ENCODE measurements around the gene SPATA31D3. TPM values are rescaled to one million over a fixed set of nuclear protein-coding genes. Genes with fewer than 3 reads are reported as not detected.
"Not testable (repeated sequence)": the region's sequence is repeated elsewhere in the genome, so short reads cannot be mapped to it uniquely, and the experiment has no call there.

Gene SPATA31D3
- total RNA-seq, 1 experiment from 2014 or later = not detected

DNA sequence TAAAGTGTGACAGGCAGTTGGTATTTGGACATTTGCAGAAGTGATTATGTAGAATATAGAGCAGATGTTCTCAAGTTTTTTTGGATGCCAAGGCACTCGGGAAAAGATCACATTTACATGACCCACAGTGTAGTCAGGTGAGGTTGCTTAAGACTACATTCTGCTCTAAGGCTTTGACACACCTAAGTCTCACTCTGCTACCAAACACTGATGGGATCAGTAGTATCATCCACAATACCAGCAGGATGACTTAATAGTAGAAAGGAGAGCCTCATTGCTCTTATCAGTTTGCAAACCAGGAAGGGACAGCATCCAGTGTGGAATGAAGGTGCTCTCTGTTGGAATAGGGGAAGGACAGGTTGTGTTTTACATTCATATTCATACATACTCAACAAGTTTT, 42.8 kb downstream of the SPATA31D3 start:
- Mint-ChIP-seq H3K4me3 (ENCODE audit: unreplicated experiment) (no peak overlapping the region), H3K9me3 (ENCODE audit: unreplicated experiment) (no peaks in the 10 kb centered on the region), H3K27ac (ENCODE audit: low read depth, unreplicated experiment) (no peak overlapping the region), H3K27me3 (ENCODE audit: insufficient read depth, unreplicated experiment) (no peaks in the 10 kb centered on the region), H3K36me3 (ENCODE audit: insufficient read depth, unreplicated experiment) (no peaks in the 10 kb centered on the region), H3K4me1 (ENCODE audit: insufficient read depth, unreplicated experiment) (no peaks in the 10 kb centered on the region)
- TF ChIP-seq, protein P1, sequence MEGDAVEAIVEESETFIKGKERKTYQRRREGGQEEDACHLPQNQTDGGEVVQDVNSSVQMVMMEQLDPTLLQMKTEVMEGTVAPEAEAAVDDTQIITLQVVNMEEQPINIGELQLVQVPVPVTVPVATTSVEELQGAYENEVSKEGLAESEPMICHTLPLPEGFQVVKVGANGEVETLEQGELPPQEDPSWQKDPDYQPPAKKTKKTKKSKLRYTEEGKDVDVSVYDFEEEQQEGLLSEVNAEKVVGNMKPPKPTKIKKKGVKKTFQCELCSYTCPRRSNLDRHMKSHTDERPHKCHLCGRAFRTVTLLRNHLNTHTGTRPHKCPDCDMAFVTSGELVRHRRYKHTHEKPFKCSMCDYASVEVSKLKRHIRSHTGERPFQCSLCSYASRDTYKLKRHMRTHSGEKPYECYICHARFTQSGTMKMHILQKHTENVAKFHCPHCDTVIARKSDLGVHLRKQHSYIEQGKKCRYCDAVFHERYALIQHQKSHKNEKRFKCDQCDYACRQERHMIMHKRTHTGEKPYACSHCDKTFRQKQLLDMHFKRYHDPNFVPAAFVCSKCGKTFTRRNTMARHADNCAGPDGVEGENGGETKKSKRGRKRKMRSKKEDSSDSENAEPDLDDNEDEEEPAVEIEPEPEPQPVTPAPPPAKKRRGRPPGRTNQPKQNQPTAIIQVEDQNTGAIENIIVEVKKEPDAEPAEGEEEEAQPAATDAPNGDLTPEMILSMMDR (IDR thresholded peaks at IDR 0.05; ENCODE audit: unreplicated experiment) = no peak
- POLR2A ChIA-PET = no interaction called here
- CTCF ChIA-PET = interaction anchor here (0.6 kb wide), 1 partner anchor 1152 kb away, joined by 3 read pairs; no protein-coding TSS in a partner anchor
- DNase-seq (ENCODE audit: unreplicated experiment) = no peak
- no TSS peak for BruUV-seq (replicated peaks)
- intact Hi-C loops (cut with micrococcal nuclease) = no loop called here

DNA sequence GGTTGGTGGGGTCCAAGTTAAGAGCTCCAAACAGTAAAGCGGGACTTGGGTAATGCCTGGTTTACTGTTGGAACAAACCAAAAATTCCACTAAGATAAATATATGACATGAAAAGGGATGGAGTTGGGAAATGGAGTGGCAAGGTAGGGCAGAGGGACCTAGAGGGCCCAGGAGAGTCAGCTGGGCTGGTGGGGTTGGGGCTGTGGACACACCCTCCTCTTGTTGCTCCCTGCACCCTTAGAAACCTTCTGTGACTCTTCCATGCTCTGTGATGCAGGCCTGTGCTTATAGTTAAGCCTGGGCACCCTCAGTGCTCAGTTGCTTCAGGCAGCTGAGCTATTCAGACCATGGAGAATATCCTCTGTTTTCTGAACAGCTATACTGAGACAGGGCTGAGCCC, 45.2 kb downstream of the SPATA31D3 start, which contains the start of gene SPATA31D1:
Gene SPATA31D1, plus strand, starts transcription at position 301 of the 400 bp plus-strand sequence. Its CDS starts 47 bp downstream, at position 348.
- CTCF ChIA-PET; DNase-seq (ENCODE audit: unreplicated experiment); H3K27me3 Mint-ChIP-seq (ENCODE audit: insufficient read depth, unreplicated experiment); H3K36me3 Mint-ChIP-seq (ENCODE audit: insufficient read depth, unreplicated experiment); H3K27ac Mint-ChIP-seq (ENCODE audit: low read depth, unreplicated experiment); H3K4me3 Mint-ChIP-seq (ENCODE audit: unreplicated experiment); H3K4me1 Mint-ChIP-seq (ENCODE audit: insufficient read depth, unreplicated experiment); BruUV-seq (replicated peaks); H3K9me3 Mint-ChIP-seq (ENCODE audit: unreplicated experiment); POLR2A ChIA-PET; intact Hi-C loops (cut with micrococcal nuclease): not testable (repeated sequence)

DNA sequence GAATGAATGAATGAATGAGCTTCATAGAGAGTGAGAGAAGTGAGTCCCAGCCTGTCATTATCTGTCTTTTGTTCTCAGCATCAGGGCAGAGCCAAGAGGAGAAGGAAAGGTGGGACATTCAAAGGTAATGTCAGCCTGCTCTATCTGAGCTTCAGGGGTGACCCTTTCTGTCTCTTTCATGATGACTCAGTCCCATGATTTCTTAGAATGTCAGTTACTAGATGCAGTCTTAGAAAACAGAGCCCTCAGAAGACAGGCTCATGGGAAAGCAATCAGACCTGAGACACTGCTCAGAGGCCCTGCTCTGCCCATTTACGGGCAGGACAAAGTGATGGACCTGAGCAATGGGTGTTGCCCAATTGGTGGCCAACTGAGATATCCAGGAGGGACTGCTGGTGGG, 46.4 kb downstream of the SPATA31D3 start:
- Mint-ChIP-seq H3K4me1 (ENCODE audit: insufficient read depth, unreplicated experiment) (no peaks in the 10 kb centered on the region), H3K27ac (ENCODE audit: low read depth, unreplicated experiment) (no peak overlapping the region), H3K4me3 (ENCODE audit: unreplicated experiment) (no peak overlapping the region), H3K36me3 (ENCODE audit: insufficient read depth, unreplicated experiment) (no peaks in the 10 kb centered on the region), H3K9me3 (ENCODE audit: unreplicated experiment) (no peaks in the 10 kb centered on the region), H3K27me3 (ENCODE audit: insufficient read depth, unreplicated experiment) (peaks cover 12% of the 10 kb centered on the region)
- no peak for DNase-seq (ENCODE audit: unreplicated experiment)
- TF ChIP-seq, protein P1 (IDR thresholded peaks at IDR 0.05; ENCODE audit: unreplicated experiment) = no peak
- ChIA-PET CTCF (no interaction called here), POLR2A (no interaction called here)
- intact Hi-C loops (cut with micrococcal nuclease) = no loop called here
- BruUV-seq (replicated peaks) = no TSS peak

DNA sequence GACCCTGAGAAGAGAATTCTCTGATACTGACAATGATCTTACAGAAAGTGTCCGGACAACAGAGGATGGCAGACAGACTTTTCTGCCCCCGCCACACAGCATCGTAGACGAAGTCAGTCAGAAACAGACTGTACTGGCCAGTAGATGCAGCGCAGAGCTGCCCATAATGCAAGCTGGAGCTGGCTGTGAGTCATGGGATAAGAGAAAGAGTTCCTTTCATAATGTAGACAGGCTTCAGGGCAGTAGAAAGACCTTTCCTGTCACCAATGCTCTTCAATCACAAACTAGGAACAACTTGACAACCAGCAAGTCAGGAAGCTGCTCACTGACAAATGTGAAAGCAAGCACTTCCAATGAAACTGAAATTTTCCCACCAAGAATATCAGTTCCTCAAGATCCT, 50.4 kb downstream of the SPATA31D3 start:
- Mint-ChIP-seq H3K27me3 (ENCODE audit: insufficient read depth, unreplicated experiment) (peaks cover 14% of the 10 kb centered on the region), H3K4me1 (ENCODE audit: insufficient read depth, unreplicated experiment) (no peaks in the 10 kb centered on the region), H3K4me3 (ENCODE audit: unreplicated experiment) (no peak overlapping the region), H3K36me3 (ENCODE audit: insufficient read depth, unreplicated experiment) (no peaks in the 10 kb centered on the region), H3K9me3 (ENCODE audit: unreplicated experiment) (no peaks in the 10 kb centered on the region), H3K27ac (ENCODE audit: low read depth, unreplicated experiment) (no peak overlapping the region)
- TF ChIP-seq, protein P1 (IDR thresholded peaks at IDR 0.05; ENCODE audit: unreplicated experiment) = no peak
- BruUV-seq (replicated peaks) = no TSS peak
- DNase-seq (ENCODE audit: unreplicated experiment) = no peak
- POLR2A ChIA-PET = no interaction called here
- intact Hi-C loops (cut with micrococcal nuclease) = no loop called here
- CTCF ChIA-PET = no interaction called here

Other genes with a start within 250 kb of the SPATA31D3 start
- not detected in 2 replicates for gene SPATA31D4, start 15.1 kb upstream of the SPATA31D3 start, total RNA-seq (2022)
- gene SPATA31D1, start 45.3 kb downstream of the SPATA31D3 start, total RNA-seq (2022) = not detected in 2 replicates

Data from MCF 10A (cell line).